Gastroesophageal sphincter (tissue), 4 donors: ENCODE measurements around the gene ARHGAP29. TPM values are rescaled to one million over a fixed set of nuclear protein-coding genes. Genes with fewer than 3 reads are reported as not detected.

Experiments used
- ATAC-seq: fragments of 150-250 bp; one replicate; pipeline ENCODE4 v1.9.1; 2016; ENCODE audit warnings: mild to moderate bottlenecking, moderate library complexity
- H3K27ac ChIP-seq, 4 donors: fragments of 200-600 bp; sonication (generic) in 3 of 4; 1 replicate in 3 of 4; 2 replicates in 1 of 4; pipeline ENCODE4 v1.5.1; 2016 to 2019
- H3K27me3 ChIP-seq: fragments of 200-600 bp; sonication (generic); one replicate; pipeline ENCODE4 v1.5.1; 2019
- H3K36me3 ChIP-seq, 2 donors: fragments of 200-600 bp; sonication (generic); one replicate each; pipeline ENCODE4 v1.5.1; 2019; ENCODE audit warnings: control low read depth in 1 of 2
- H3K4me1 ChIP-seq, 3 donors: fragments of 200-600 bp; sonication (generic); 1 replicate in 2 of 3; 2 replicates in 1 of 3; pipeline ENCODE4 v1.5.1; 2016 to 2019; ENCODE audit warnings: control low read depth in 2 of 3
- H3K4me3 ChIP-seq, 2 donors: fragments of 200-600 bp; sonication (generic); one replicate each; pipeline ENCODE4 v1.5.1; 2019; ENCODE audit warnings: mild to moderate bottlenecking in 1 of 2, moderate library complexity in 1 of 2
- H3K9me3 ChIP-seq, 3 donors: fragments of 200-600 bp; sonication (generic); one replicate each; pipeline ENCODE4 v1.5.1; 2017 to 2019; ENCODE audit warnings: control low read depth in 2 of 3
- EP300 ChIP-seq: sonication (generic); formaldehyde crosslinking; IDR thresholded peaks from one replicate; pipeline ENCODE4 v1.6.1; 2017; ENCODE audit warnings: antibody characterized with exemption, mild to moderate bottlenecking
- POLR2A ChIP-seq, 2 donors: fragments of 450-650 bp; IDR thresholded peaks; one replicate each; pipeline ENCODE4 v1.6.1; 2017; ENCODE audit warnings: antibody characterized with exemption in 2 of 2, mild to moderate bottlenecking in 2 of 2, moderate library complexity in 1 of 2
- POLR2AphosphoS5 ChIP-seq: sonication (generic); formaldehyde crosslinking; IDR thresholded peaks from one replicate; pipeline ENCODE4 v1.6.1; 2017; ENCODE audit warnings: antibody characterized with exemption
- WGBS, 2 donors: methylation state at CpG; one replicate each; pipeline ENCODE4 v1.1.5; 2018; ENCODE audit warnings: low coverage in 1 of 2; 5-methylcytosine and 5-hydroxymethylcytosine counted together
- total RNA-seq, 4 donors: library from RNA; depleted of rRNA; stranded (reverse); fragments of >200 nt; gene quantifications; one replicate each; pipeline ENCODE4 v1.1.0, GENCODE V29; 2016
- TF ChIP-seq, protein P1 (sequence below), 4 experiments: fragments of 200-600 bp in 2 of 4; fragments of 450-650 bp in 2 of 4; sonication (generic) in 1 of 4; IDR thresholded peaks; one replicate each; pipeline ENCODE4 v1.5.1; 2017 to 2019; ENCODE audit warnings: antibody characterized with exemption in 4 of 4, mild to moderate bottlenecking in 2 of 4, moderate library complexity in 2 of 4

The ARHGAP29 gene
- total RNA-seq, 4 donors from 2014 or later = 21.9 to 78.4 (median 34.8) TPM

DNA sequence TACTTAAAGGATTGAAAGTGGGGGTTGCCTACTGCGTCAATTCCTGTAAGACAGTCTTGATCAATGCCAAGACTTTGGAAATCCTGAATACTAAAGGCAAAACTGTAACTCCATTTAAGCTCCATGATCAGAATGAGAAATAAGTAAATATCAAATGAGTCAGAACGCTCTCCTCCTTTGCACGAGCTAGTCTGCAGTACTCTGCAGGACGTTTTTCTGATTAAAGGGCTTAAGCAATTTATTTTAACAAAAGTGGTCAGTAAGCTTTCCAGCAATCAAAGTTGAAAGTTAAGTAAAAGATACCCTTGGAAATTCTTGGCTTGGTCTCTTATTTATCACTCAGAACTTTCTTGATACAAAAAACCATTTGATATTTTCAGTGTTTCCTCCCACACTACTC is 35.7 kb upstream of the ARHGAP29 start:
- Histone ChIP-seq H3K4me1 (peaks cover 4 to 30% (median 14%) of the 10 kb centered on the region in 3 donors), H3K27ac (no peak overlapping the region), H3K4me3 (no peak overlapping the region), H3K9me3 (no peaks in the 10 kb centered on the region), H3K27me3 (no peaks in the 10 kb centered on the region), H3K36me3 (no peaks in the 10 kb centered on the region)
- TF ChIP-seq POLR2AphosphoS5 (no peak), EP300 (no peak), POLR2A (IDR thresholded peaks at IDR 0.05) (no peak)
- TF ChIP-seq, protein P1, sequence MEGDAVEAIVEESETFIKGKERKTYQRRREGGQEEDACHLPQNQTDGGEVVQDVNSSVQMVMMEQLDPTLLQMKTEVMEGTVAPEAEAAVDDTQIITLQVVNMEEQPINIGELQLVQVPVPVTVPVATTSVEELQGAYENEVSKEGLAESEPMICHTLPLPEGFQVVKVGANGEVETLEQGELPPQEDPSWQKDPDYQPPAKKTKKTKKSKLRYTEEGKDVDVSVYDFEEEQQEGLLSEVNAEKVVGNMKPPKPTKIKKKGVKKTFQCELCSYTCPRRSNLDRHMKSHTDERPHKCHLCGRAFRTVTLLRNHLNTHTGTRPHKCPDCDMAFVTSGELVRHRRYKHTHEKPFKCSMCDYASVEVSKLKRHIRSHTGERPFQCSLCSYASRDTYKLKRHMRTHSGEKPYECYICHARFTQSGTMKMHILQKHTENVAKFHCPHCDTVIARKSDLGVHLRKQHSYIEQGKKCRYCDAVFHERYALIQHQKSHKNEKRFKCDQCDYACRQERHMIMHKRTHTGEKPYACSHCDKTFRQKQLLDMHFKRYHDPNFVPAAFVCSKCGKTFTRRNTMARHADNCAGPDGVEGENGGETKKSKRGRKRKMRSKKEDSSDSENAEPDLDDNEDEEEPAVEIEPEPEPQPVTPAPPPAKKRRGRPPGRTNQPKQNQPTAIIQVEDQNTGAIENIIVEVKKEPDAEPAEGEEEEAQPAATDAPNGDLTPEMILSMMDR (IDR thresholded peaks at IDR 0.05) = no peak
- 45 to 86% methylated on average over 1 to 4 of the region's 4 CpGs for WGBS, 2 donors
- no peak for ATAC-seq

DNA sequence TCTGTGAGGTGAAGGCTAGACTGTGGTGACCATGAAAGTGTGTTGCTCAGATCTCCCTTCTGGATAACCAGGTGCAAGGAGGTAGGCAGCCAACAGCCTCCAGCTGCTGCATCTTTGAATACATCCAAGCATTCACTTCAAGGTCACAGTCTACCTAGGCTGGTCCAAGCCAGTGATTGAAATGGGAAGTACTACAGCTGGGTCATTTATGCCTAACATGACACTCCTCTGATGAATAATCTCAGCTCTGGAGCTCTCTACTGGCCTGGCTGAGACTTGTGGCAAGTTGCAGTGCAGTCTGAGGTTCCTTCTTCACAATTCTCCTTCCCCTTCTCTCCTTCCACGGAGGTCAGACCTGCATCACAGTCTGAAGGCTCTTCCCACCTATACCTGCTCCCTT is 35.0 kb upstream of the ARHGAP29 start:
- WGBS, 2 donors = 75 to 100% methylated on average over 1 of the region's 1 CpG
- H3K27ac ChIP-seq = no peak overlapping the region
- H3K4me1 ChIP-seq = peaks cover 4 to 27% (median 14%) of the 10 kb centered on the region in 3 donors

DNA sequence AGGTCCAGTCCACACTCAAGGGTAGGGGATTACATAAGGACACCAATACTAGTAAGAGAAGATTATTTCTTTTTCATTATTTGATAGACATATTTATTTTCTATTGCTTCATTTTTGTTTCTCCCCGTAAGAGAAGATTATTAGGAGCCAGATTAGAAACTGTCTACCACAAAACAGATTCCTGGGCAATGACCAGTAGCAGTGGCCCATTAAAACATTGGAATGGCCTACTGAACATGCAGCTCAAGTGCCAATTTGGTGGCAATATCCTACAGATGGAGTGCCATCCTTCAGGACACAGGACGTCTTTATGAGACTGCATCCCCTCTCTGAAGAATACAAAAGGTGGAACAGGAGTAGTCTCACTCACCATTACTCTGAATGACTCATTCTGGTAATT is 34.0 kb upstream of the ARHGAP29 start:
- no peak for ATAC-seq
- Histone ChIP-seq H3K4me1 (peaks cover 4 to 17% (median 11%) of the 10 kb centered on the region in 3 donors), H3K4me3 (no peak overlapping the region), H3K27me3 (no peaks in the 10 kb centered on the region), H3K27ac (no peak overlapping the region), H3K36me3 (no peaks in the 10 kb centered on the region), H3K9me3 (no peaks in the 10 kb centered on the region)
- TF ChIP-seq POLR2A (IDR thresholded peaks at IDR 0.05) (no peak), EP300 (no peak), POLR2AphosphoS5 (no peak)
- TF ChIP-seq, protein P1 (IDR thresholded peaks at IDR 0.05) = no peak
- WGBS, 2 donors = 67 to 84% methylated on average over 1 to 2 of the region's 2 CpGs

More for the DNA sequence above, 35.0 kb upstream of the ARHGAP29 start:
- Histone ChIP-seq H3K36me3 (no peaks in the 10 kb centered on the region), H3K4me3 (no peak overlapping the region), H3K9me3 (no peaks in the 10 kb centered on the region), H3K27me3 (no peaks in the 10 kb centered on the region)
- TF ChIP-seq POLR2AphosphoS5 (no peak), POLR2A (IDR thresholded peaks at IDR 0.05) (no peak), EP300 (no peak)
- TF ChIP-seq, protein P1 (IDR thresholded peaks at IDR 0.05) = no peak
- no peak for ATAC-seq

DNA sequence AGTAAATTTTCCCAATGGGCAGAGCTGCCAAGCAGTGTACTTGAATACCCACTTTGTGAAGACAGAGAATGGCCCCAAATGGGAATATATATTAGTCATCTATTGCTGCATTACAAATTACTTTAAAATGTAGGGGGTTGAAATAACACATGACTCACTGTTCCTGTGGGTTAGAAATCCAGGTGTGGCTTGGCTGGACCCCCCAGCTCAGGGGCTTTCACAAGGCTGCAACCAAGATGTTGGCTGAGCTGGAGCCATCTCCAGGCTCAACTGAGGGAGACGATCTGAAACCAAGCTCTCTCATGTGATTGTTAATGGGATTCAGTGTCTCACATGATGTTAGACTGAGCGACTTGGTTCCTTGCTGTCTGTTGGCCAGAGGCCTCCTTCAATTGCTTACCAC is 33.4 kb upstream of the ARHGAP29 start:
- no peaks in the 10 kb centered on the region for H3K9me3 ChIP-seq
- no peak for ATAC-seq
- no peak overlapping the region for H3K4me3 ChIP-seq
- TF ChIP-seq POLR2AphosphoS5 = no peak
- no peak for TF ChIP-seq EP300
- TF ChIP-seq POLR2A (IDR thresholded peaks at IDR 0.05) = no peak
- TF ChIP-seq, protein P1 (IDR thresholded peaks at IDR 0.05) = no peak
- H3K4me1 ChIP-seq = peaks cover 4 to 11% (median 9%) of the 10 kb centered on the region in 3 donors
- no peaks in the 10 kb centered on the region for H3K36me3 ChIP-seq
- no peaks in the 10 kb centered on the region for H3K27me3 ChIP-seq
- 80 to 100% methylated on average over 1 to 2 of the region's 2 CpGs for WGBS, 2 donors
- no peak overlapping the region for H3K27ac ChIP-seq

DNA sequence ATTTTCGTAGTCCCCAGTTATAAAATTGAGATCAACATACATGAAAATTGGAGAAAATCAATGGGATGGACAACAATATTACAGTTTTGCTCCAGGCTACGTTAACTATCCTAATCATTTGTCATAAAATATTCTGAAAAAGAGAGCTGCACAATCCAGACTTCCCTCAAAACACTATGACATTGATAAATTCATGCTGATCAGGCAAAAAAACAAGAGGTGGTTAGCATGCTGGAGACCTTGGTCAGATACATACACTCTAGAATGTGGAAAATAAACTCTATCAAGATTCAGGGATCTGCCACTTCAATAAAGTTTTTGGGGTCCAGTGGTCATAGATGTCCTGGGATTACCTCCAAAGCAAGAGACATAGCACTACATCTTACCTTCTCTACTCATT is 32.5 kb upstream of the ARHGAP29 start:
- WGBS, 2 donors = 88 to 94% methylated on average over 2 of the region's 2 CpGs
- H3K4me1 ChIP-seq = peaks cover 4 to 5% (median 5%) of the 10 kb centered on the region in 3 donors
- H3K4me3 ChIP-seq = no peak overlapping the region
- no peaks in the 10 kb centered on the region for H3K27me3 ChIP-seq
- no peaks in the 10 kb centered on the region for H3K9me3 ChIP-seq
- TF ChIP-seq, protein P1 (IDR thresholded peaks at IDR 0.05) = no peak
- TF ChIP-seq POLR2A (IDR thresholded peaks at IDR 0.05) = no peak
- TF ChIP-seq EP300 = no peak
- no peak for TF ChIP-seq POLR2AphosphoS5
- no peak for ATAC-seq
- no peaks in the 10 kb centered on the region for H3K36me3 ChIP-seq
- no peak overlapping the region for H3K27ac ChIP-seq
